ENCODE results near the gene UBE4A.

DNA sequence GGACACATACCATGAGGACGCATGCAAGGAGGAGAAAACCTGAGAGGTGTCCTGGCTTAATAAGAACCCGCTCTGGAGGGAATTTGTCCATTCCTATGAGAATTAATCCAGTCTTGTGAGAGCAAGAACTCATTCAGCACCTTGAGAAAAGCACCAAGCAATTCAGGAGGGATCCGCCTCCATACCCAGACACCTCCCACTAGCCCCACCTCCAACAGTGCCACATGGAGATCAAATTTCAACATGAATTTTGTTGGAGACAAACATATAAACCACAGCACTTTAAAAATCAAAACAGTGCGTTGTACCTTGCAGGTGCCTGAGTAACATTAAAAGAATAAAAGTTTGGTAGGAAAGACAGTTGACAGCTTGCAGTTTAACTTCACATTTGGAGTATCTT lies 11.4 kb downstream of the UBE4A start:
- TF ChIP-seq HMG20B (CRISPR knock-in tag; IDR thresholded peaks at IDR 0.05) (no peak), CHD2 (IDR thresholded peaks at IDR 0.05; ENCODE audit: low read depth, low read length) (no peak)

Data from K562 (cell line).